ENCODE data around the gene MAPKAPK2. TPM values are rescaled to one million over a fixed set of nuclear protein-coding genes. Genes with fewer than 3 reads are reported as not detected.

Gene MAPKAPK2
- polyA plus RNA-seq, 1 of the 3 experiments (the other 2 are of a cell fraction), result 46.8 TPM

DNA sequence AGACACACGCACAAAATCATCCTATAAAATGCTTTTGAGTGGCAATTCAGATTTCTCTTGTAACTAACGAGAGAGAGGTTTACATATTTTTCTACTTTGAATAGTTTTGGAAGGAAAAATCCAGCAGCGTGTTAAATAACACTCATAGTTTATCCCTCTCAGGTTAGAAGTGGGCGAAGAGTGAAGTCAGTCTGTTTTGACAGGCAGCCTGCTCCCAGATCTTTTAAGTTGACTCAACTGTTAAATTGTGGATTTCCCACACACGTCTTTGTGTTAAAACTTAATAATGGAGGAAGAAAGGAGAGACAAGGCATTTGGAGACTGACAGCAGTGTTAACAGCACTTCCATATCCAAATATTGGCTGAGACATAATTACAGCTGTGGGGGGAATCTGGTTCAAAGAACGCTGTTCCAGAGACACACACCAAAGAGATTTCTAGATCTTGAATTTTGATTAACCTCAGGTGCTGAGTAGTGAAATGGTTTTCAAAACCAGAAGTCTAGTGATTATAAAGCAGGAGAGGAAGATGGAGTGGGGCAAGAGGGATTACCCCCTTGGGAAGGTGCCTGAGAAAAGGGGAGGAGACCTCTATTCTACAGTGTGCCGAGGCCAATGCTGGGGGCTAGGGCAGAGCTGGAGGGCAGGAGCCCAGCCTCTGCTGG is 2.7 kb downstream of the MAPKAPK2 start:
- Histone ChIP-seq H3K9me3 (no peaks in the 10 kb centered on the region), H3K9me2 (no peaks in the 10 kb centered on the region), H3K4me3 (ENCODE audit: low read depth in 2 of 2, low read length in 1 of 2) (peak overlapping the region in 1 of 2 experiments; percentile 87; a peak in 3 of 4 replicates), H3K79me2 (ENCODE audit: insufficient read depth) (peaks cover 68% of the 10 kb centered on the region), H3K27ac (ENCODE audit: low read depth in 2 of 2, low read length in 1 of 2) (peak overlapping the region in 1 of 2 experiments; percentile 93; a peak in 1 of 4 replicates), H3K4me2 (peak overlapping the region; percentile 94), H2AFZ (ENCODE audit: low read depth) (no peak overlapping the region), H4K20me1 (ENCODE audit: insufficient read depth) (peaks cover 63% of the 10 kb centered on the region), H3F3A (replicated peaks; ENCODE audit: insufficient read depth) (peaks cover 7% of the 10 kb centered on the region), H3K4me1 (ENCODE audit: control insufficient read depth in 1 of 2, insufficient read depth in 2 of 2, low read depth in 1 of 2, low read length in 1 of 2) (peaks cover 39 to 55% of the 10 kb centered on the region in 2 experiments), H3K9ac (no peak overlapping the region; the same call in 1 of the 2 replicates), H3K27me3 (ENCODE audit: insufficient read depth) (peaks cover 4% of the 10 kb centered on the region; the same call in 1 of the 2 replicates), H3K36me3 (replicated peaks in 1 of 2; ENCODE audit: control insufficient read depth in 1 of 2, insufficient read depth in 2 of 2, low read length in 1 of 2) (peaks cover 0 to 7% of the 10 kb centered on the region in 2 experiments)
- 76% methylated on average over 7 of the region's 7 CpGs for WGBS (ENCODE audit: low lambda C conversion rate)
- no peak for DNase-seq
- POLR2A ChIA-PET, result no interaction called here
- CTCF ChIA-PET, result interaction anchor here (0.6 to 1.9 kb wide), 8 partner anchors 36 to 295 kb away, joined by 3 to 8 read pairs (median 4); partner anchors contain the start of genes DYRK3 and EIF2D
- TF ChIP-seq FOXM1 (IDR thresholded peaks at IDR 0.05; ENCODE audit: low read depth) (no peak), TEAD4 (IDR thresholded peaks at IDR 0.05; ENCODE audit: borderline replicate concordance, insufficient read depth) (no peak), RFX5 (IDR thresholded peaks at IDR 0.05; ENCODE audit: low read length) (no peak), MEF2A (IDR thresholded peaks at IDR 0.05; ENCODE audit: borderline replicate concordance, low read depth) (no peak), SIN3A (IDR thresholded peaks at IDR 0.05; ENCODE audit: borderline replicate concordance, low read depth, low read length) (no peak), TCF12 (IDR thresholded peaks at IDR 0.05) (no peak), EZH2phosphoT487 (IDR thresholded peaks at IDR 0.05; ENCODE audit: borderline replicate concordance, low read depth) (no peak), RCOR1 (IDR thresholded peaks at IDR 0.05; ENCODE audit: low read length) (no peak)
- TF ChIP-seq, protein P1, sequence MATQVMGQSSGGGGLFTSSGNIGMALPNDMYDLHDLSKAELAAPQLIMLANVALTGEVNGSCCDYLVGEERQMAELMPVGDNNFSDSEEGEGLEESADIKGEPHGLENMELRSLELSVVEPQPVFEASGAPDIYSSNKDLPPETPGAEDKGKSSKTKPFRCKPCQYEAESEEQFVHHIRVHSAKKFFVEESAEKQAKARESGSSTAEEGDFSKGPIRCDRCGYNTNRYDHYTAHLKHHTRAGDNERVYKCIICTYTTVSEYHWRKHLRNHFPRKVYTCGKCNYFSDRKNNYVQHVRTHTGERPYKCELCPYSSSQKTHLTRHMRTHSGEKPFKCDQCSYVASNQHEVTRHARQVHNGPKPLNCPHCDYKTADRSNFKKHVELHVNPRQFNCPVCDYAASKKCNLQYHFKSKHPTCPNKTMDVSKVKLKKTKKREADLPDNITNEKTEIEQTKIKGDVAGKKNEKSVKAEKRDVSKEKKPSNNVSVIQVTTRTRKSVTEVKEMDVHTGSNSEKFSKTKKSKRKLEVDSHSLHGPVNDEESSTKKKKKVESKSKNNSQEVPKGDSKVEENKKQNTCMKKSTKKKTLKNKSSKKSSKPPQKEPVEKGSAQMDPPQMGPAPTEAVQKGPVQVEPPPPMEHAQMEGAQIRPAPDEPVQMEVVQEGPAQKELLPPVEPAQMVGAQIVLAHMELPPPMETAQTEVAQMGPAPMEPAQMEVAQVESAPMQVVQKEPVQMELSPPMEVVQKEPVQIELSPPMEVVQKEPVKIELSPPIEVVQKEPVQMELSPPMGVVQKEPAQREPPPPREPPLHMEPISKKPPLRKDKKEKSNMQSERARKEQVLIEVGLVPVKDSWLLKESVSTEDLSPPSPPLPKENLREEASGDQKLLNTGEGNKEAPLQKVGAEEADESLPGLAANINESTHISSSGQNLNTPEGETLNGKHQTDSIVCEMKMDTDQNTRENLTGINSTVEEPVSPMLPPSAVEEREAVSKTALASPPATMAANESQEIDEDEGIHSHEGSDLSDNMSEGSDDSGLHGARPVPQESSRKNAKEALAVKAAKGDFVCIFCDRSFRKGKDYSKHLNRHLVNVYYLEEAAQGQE (IDR thresholded peaks at IDR 0.05; ENCODE audit: low read depth, low read length), result no peak

DNA sequence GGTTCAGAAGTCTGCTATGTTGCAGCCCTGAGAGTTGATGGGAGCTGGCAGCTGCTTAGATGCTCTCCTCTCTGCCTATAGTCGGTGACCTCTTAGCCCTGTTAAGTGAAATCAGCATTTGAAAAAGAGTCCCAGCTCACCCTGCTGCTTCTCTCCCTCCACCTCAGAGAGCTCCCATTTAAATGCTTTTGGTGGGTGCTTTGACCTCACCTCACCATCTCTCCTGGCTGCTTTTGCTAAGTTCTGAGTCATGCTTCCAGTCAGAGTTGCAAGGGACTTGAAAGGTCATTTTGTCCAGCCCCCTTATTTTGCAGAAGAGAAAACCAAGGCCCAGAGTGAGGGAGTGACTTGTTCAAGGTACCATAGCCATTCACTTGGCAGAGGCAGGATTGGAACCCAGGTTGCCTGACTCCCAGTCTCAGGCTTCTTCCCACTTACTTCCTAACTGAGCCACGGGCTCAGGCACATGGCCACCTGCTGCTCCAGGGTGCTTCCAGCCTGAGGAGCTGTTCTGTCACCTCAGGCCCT is 3.3 kb downstream of the MAPKAPK2 start:
- WGBS (ENCODE audit: low lambda C conversion rate), result 94% methylated on average over 2 of the region's 2 CpGs
- Histone ChIP-seq H3K4me1 (ENCODE audit: control insufficient read depth in 1 of 2, insufficient read depth in 2 of 2, low read depth in 1 of 2, low read length in 1 of 2) (peaks cover 44 to 61% of the 10 kb centered on the region in 2 experiments), H2AFZ (ENCODE audit: low read depth) (no peak overlapping the region), H3K36me3 (replicated peaks in 1 of 2; ENCODE audit: control insufficient read depth in 1 of 2, insufficient read depth in 2 of 2, low read length in 1 of 2) (peaks cover 0 to 7% of the 10 kb centered on the region in 2 experiments), H3K79me2 (ENCODE audit: insufficient read depth) (peaks cover 74% of the 10 kb centered on the region), H3K9me2 (no peaks in the 10 kb centered on the region), H3K27ac (ENCODE audit: low read depth in 2 of 2, low read length in 1 of 2) (no peak overlapping the region), H3K9ac (no peak overlapping the region), H3F3A (replicated peaks; ENCODE audit: insufficient read depth) (peaks cover 7% of the 10 kb centered on the region), H3K4me3 (ENCODE audit: low read depth in 2 of 2, low read length in 1 of 2) (no peak overlapping the region), H3K4me2 (peak overlapping the region; percentile 94), H3K27me3 (ENCODE audit: insufficient read depth) (peaks cover under 1% of the 10 kb centered on the region; the same call in 1 of the 2 replicates), H4K20me1 (ENCODE audit: insufficient read depth) (peaks cover 69% of the 10 kb centered on the region), H3K9me3 (no peaks in the 10 kb centered on the region)
- no peak for DNase-seq
- TF ChIP-seq POLR2AphosphoS5 (IDR thresholded peaks at IDR 0.05; ENCODE audit: low read depth, low read length) (no peak; the same call in 1 of the 2 replicates), FOSL2 (IDR thresholded peaks at IDR 0.05; ENCODE audit: borderline replicate concordance, low read depth) (peak; percentile 13; the same call in 1 of the 2 replicates)
- ChIA-PET POLR2A (no interaction called here), CTCF (interaction anchor here (0.6 to 1.7 kb wide), 4 partner anchors 35 to 243 kb away, joined by 3 to 8 read pairs (median 4); partner anchors contain the start of genes DYRK3 and EIF2D)

Measured in SK-N-SH (cell line).